ENCODE results near the gene FCHO2.

The FCHO2 gene

DNA sequence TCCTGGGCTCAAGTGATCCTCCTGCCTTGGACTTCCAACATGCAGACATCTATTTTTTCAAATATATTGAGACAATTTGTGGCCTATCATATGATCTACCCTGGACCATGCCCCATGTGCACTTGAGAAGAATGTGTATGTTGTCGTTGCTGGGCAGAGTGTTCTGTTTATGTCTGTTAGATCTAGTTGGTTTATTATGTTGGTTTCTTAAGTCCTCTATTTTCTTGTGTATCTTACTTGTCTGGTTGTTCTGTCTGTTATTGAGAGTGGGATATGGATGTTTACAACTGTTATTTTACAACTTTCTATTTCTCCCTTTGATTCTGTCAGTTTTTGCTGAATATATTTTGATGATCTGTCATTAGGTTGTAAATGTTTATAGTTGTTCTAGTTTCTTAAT is 154.3 kb downstream of the FCHO2 start:
- TF ChIP-seq, protein P1, sequence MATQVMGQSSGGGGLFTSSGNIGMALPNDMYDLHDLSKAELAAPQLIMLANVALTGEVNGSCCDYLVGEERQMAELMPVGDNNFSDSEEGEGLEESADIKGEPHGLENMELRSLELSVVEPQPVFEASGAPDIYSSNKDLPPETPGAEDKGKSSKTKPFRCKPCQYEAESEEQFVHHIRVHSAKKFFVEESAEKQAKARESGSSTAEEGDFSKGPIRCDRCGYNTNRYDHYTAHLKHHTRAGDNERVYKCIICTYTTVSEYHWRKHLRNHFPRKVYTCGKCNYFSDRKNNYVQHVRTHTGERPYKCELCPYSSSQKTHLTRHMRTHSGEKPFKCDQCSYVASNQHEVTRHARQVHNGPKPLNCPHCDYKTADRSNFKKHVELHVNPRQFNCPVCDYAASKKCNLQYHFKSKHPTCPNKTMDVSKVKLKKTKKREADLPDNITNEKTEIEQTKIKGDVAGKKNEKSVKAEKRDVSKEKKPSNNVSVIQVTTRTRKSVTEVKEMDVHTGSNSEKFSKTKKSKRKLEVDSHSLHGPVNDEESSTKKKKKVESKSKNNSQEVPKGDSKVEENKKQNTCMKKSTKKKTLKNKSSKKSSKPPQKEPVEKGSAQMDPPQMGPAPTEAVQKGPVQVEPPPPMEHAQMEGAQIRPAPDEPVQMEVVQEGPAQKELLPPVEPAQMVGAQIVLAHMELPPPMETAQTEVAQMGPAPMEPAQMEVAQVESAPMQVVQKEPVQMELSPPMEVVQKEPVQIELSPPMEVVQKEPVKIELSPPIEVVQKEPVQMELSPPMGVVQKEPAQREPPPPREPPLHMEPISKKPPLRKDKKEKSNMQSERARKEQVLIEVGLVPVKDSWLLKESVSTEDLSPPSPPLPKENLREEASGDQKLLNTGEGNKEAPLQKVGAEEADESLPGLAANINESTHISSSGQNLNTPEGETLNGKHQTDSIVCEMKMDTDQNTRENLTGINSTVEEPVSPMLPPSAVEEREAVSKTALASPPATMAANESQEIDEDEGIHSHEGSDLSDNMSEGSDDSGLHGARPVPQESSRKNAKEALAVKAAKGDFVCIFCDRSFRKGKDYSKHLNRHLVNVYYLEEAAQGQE (IDR thresholded peaks at IDR 0.05; ENCODE audit: low read depth) = no peak

DNA sequence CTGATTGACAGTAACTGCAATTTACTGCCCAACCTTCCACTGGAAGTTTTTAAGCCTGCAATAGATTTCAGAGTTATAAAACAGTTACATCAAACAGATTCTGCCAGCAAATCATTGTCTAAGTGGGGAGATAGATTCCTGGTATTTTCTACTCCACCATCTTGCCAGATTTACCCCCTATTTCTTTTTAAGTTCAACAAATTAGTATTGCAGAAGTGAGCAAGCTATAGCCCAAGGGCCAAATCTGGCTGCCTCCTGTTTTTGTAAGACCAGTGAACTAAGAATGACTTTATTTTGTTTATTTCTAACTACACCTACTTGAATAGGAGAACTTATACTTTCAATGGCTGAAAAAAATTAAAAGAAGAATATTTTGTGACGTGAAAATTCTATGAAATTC is 155.7 kb downstream of the FCHO2 start:
- TF ChIP-seq TAF1 (IDR thresholded peaks at IDR 0.05; ENCODE audit: low read depth) (no peak), TCF12 (IDR thresholded peaks at IDR 0.05; ENCODE audit: low read depth) (no peak), CREB1 (IDR thresholded peaks at IDR 0.05; ENCODE audit: low read depth) (no peak), EP300 (IDR thresholded peaks at IDR 0.05; ENCODE audit: borderline replicate concordance) (no peak), TEAD4 (IDR thresholded peaks at IDR 0.05) (no peak), FOXM1 (IDR thresholded peaks at IDR 0.05; ENCODE audit: borderline replicate concordance, low read depth) (no peak), EGR1 (IDR thresholded peaks at IDR 0.05) (no peak), ZBTB7A (IDR thresholded peaks at IDR 0.05; ENCODE audit: low read depth) (no peak), CEBPB (IDR thresholded peaks at IDR 0.05) (no peak), YY1 (IDR thresholded peaks at IDR 0.05; ENCODE audit: low read depth) (no peak)
- TF ChIP-seq, protein P1 (IDR thresholded peaks at IDR 0.05; ENCODE audit: low read depth) = no peak
- TF ChIP-seq, protein P2, sequence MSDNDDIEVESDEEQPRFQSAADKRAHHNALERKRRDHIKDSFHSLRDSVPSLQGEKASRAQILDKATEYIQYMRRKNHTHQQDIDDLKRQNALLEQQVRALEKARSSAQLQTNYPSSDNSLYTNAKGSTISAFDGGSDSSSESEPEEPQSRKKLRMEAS (IDR thresholded peaks at IDR 0.05) = no peak

DNA sequence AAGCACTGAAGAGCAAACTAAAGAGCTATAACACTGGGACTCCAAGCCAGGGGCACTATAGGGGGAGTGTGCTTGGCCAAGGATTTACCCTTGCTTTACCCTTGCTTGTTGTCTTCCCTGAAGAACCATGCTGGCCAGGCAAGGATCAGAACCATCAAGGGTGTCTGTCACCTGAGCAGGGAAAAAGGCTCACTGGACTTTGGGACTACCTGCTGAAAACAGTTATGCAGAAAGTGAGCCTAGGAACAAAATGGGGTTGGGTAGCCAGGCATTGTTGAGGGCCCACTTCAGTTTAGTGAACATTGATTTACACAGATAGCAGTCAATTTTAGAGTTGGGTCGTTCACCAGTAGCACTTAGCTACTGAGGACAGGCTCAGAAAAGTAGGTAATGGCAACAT is 156.5 kb downstream of the FCHO2 start:
- TF ChIP-seq, protein P1 (IDR thresholded peaks at IDR 0.05; ENCODE audit: low read depth) = no peak
- no peak for TF ChIP-seq TCF12 (IDR thresholded peaks at IDR 0.05; ENCODE audit: low read depth)
- no peak for TF ChIP-seq EGR1 (IDR thresholded peaks at IDR 0.05)
- no peak for TF ChIP-seq ZBTB7A (IDR thresholded peaks at IDR 0.05; ENCODE audit: low read depth)
- no peak for TF ChIP-seq FOXM1 (IDR thresholded peaks at IDR 0.05; ENCODE audit: borderline replicate concordance, low read depth)
- TF ChIP-seq TAF1 (IDR thresholded peaks at IDR 0.05; ENCODE audit: low read depth) = no peak
- no peak for TF ChIP-seq RAD21 (IDR thresholded peaks at IDR 0.05; ENCODE audit: low read depth)

DNA sequence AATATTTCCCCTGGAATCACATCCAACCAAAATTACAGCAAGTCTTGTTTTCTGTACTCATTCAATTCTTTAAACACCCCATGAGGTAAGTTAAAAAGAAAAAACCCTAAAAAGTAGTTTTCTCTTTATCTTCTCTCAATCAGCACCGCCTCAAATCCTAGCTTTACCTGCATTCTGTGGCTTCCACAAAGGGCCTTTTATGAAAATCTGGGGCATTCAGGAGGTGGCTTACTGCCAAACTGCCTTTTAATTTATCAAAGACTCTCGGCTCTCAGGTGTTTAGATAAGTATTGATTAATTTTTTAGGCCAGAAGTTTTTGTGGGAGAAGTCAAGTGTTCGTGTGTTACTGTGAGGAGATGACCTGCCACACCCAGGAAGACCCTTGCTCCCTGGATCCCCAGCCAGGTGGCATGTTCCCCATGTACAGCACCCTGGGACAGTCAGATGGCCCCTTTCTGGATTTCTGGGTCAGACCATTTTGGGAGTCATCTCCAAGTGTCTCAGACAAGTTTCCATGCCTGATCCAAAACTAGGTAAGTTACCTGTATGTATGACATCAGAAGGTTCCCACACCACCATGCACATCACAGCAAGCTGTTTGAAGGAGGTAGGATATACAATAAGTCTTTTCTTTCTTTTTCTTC is 158.3 kb downstream of the FCHO2 start:
- TF ChIP-seq RAD21 (IDR thresholded peaks at IDR 0.05; ENCODE audit: low read depth) = no peak
- no peak for TF ChIP-seq EP300 (IDR thresholded peaks at IDR 0.05; ENCODE audit: borderline replicate concordance)
- TF ChIP-seq YY1 (IDR thresholded peaks at IDR 0.05; ENCODE audit: low read depth) = no peak
- TF ChIP-seq EGR1 (IDR thresholded peaks at IDR 0.05) = no peak

DNA sequence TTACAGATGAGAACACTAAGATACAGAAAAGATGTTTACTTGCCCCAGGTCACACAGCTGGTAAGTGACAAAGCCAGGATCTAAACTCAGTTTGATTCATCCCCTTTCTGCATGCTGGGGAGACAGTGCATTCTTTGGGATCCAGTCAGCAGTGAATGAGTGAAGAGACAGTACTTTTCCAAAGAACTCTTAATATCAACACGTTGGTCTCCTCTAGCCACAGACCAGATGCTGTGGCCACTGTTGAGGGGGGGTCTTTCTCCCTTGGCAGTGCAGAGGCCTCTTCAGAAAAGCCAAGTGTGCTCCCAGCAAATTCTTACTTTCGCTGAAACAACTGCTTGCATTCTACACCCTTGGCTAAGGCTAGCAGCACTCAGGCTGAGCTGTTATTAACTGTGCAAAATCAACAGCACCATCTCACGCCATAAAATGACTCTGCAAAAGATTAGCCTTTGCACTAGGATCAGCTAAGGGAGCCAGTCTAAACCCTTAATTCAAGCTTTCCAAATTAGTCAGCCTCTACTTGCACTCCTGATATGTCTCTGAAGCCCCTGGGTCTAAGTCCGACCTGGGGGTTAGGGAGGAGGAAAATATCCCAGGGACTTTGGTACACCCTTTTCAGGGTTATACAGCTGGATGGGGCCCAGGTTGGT is 159.7 kb downstream of the FCHO2 start:
- no peak for TF ChIP-seq EP300 (IDR thresholded peaks at IDR 0.05; ENCODE audit: borderline replicate concordance)
- TF ChIP-seq TCF12 (IDR thresholded peaks at IDR 0.05; ENCODE audit: low read depth) = no peak
- TF ChIP-seq TEAD4 (IDR thresholded peaks at IDR 0.05) = no peak
- no peak for TF ChIP-seq CEBPB (IDR thresholded peaks at IDR 0.05)
- TF ChIP-seq EGR1 (IDR thresholded peaks at IDR 0.05) = no peak
- no peak for TF ChIP-seq RAD21 (IDR thresholded peaks at IDR 0.05; ENCODE audit: low read depth)
- TF ChIP-seq, protein P1 (IDR thresholded peaks at IDR 0.05; ENCODE audit: low read depth) = no peak
- no peak for TF ChIP-seq CREB1 (IDR thresholded peaks at IDR 0.05; ENCODE audit: low read depth)

All from Ishikawa (cell line).